Upper lobe of left lung (tissue), 4 donors: ENCODE measurements around the gene RUNX2.

ENCODE experiments used
- CTCF ChIP-seq, 6 experiments: fragments of 450-650 bp in 4 of 6; fragments of 200-600 bp in 2 of 6; sonication (generic) in 2 of 6; IDR thresholded peaks; one replicate each; pipeline ENCODE4 v1.5.1; 2016 to 2019; ENCODE audit warnings: antibody characterized with exemption in 6 of 6
- POLR2A ChIP-seq, 4 donors: fragments of 450-650 bp; IDR thresholded peaks; one replicate each; pipeline ENCODE4 v1.5.1; 2016 to 2017; ENCODE audit warnings: antibody characterized with exemption in 4 of 4, mild to moderate bottlenecking in 2 of 4

GRCh38 chr6:45509426-45509825 is 181.3 kb downstream of the RUNX2 start:
- TF ChIP-seq POLR2A (IDR thresholded peaks at IDR 0.05) (no peak), CTCF (IDR thresholded peaks at IDR 0.05) (no peak)
